ENCODE measurements around the gene IRF4.
A peak's percentile ranks its signal among the peaks of the same experiment; 100 is the strongest.

Gene IRF4

GRCh38 chr6:381742-382461 is 9.7 kb upstream of the IRF4 start:
- no peak for DNase-seq (ENCODE audit: low spot score)

GRCh38 chr6:382883-383810 is 8.4 kb upstream of the IRF4 start:
- DNase-seq (ENCODE audit: low spot score): no peak

- DNase-seq (ENCODE audit: low spot score): no peak
Measured at GRCh38 chr6:383856-384255, 7.7 kb upstream of the IRF4 start.

GRCh38 chr6:384898-385297 is 6.7 kb upstream of the IRF4 start:
- no peak for DNase-seq (ENCODE audit: low spot score)

GRCh38 chr6:385614-386013 is 5.9 kb upstream of the IRF4 start:
- no peak for DNase-seq (ENCODE audit: low spot score)

GRCh38 chr6:386688-387266 is 4.8 kb upstream of the IRF4 start:
- DNase-seq (ENCODE audit: low spot score): no peak

- no peak for DNase-seq (ENCODE audit: low spot score)
Measured at GRCh38 chr6:387293-387741, 4.2 kb upstream of the IRF4 start.

GRCh38 chr6:388202-388903 is 3.2 kb upstream of the IRF4 start:
- DNase-seq (ENCODE audit: low spot score): no peak

- DNase-seq (ENCODE audit: low spot score): no peak
Measured at GRCh38 chr6:389143-389542, 2.4 kb upstream of the IRF4 start.

- peak; percentile 62 for DNase-seq (ENCODE audit: low spot score)
Measured at GRCh38 chr6:389622-390021, 1.9 kb upstream of the IRF4 start.

- DNase-seq (ENCODE audit: low spot score): peak; percentile 20
Measured at GRCh38 chr6:390914-391558, 516 bp upstream of the IRF4 start.

- no peak for DNase-seq (ENCODE audit: low spot score)
Measured at GRCh38 chr6:392441-393390, 1.2 kb downstream of the IRF4 start.

- no peak for DNase-seq (ENCODE audit: low spot score)
Measured at GRCh38 chr6:393391-394221, 2.1 kb downstream of the IRF4 start.

- DNase-seq (ENCODE audit: low spot score): no peak
Measured at GRCh38 chr6:394641-395289, 3.2 kb downstream of the IRF4 start.

- DNase-seq (ENCODE audit: low spot score): no peak
Measured at GRCh38 chr6:395432-396125, 4.0 kb downstream of the IRF4 start.

- DNase-seq (ENCODE audit: low spot score): no peak
Measured at GRCh38 chr6:396126-396520, 4.6 kb downstream of the IRF4 start.

- no peak for DNase-seq (ENCODE audit: low spot score)
Measured at GRCh38 chr6:397056-397455, 5.5 kb downstream of the IRF4 start.

- no peak for DNase-seq (ENCODE audit: low spot score)
Measured at GRCh38 chr6:397604-398003, 6.1 kb downstream of the IRF4 start.

GRCh38 chr6:398065-398464 is 6.5 kb downstream of the IRF4 start:
- no peak for DNase-seq (ENCODE audit: low spot score)

Data from CD4-positive, alpha-beta T cell treated with Interleukin-6 at 100 ng/mL for 8 hours (primary cell).